Measurements from ENCODE around the gene BRME1.

BRME1 gene

DNA sequence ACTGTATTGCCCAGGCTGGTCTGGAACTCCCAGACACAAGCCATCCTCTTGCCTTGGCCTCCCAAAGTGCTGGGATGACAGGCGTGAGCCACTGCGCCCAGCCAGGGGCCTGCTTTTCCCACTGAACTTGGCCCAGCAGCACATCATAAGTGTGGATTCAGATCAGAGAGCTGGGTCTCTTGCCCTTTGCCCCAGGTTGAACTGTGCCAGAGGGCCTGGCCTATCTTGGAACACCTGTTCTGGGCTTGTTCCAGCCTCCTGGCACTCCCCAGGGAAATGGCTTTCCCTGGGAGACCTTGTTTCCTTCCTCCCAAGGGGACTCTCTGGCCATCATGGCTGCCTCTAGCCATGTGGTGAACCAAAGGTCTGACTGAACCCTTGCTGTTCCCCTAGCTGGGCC lies 3.5 kb upstream of the BRME1 start:
- peaks cover 0 to 6% of the 10 kb centered on the region in 2 donors for H3K9me3 Mint-ChIP-seq
- H3K4me1 Mint-ChIP-seq = peaks cover 26% of the 10 kb centered on the region
- no peak overlapping the region for H3K27ac Mint-ChIP-seq
- H3K27me3 Mint-ChIP-seq = no peaks in the 10 kb centered on the region
- DNase-seq (no peak), ATAC-seq (no peak)
- H3K4me3 Mint-ChIP-seq = no peak overlapping the region

DNA sequence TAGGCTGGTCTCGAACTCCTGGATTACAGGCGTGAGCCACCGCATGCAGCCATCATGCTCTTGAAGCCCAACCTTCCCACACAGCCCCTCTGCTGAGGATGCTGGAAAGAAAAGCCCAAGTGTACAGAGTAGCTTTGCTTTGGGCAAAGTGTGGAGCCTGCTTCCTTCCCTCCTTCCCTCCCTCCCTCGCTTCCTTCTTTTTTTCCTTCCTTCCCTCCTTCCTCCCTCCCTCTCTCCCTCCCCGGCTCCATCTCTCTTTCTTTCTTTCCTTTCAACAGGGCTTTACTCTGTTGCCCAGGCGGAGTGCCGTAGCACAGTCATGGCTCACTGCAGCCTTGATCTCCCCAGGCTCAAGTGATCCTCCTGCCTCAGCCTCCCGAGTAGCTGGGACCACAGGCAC lies 2.8 kb upstream of the BRME1 start:
- Mint-ChIP-seq H3K4me3 (no peak overlapping the region), H3K9me3 (peaks cover 0 to 6% of the 10 kb centered on the region in 2 donors), H3K27ac (no peak overlapping the region), H3K27me3 (no peaks in the 10 kb centered on the region), H3K4me1 (peaks cover 34% of the 10 kb centered on the region)
- DNase-seq (no peak), ATAC-seq (no peak)

DNA sequence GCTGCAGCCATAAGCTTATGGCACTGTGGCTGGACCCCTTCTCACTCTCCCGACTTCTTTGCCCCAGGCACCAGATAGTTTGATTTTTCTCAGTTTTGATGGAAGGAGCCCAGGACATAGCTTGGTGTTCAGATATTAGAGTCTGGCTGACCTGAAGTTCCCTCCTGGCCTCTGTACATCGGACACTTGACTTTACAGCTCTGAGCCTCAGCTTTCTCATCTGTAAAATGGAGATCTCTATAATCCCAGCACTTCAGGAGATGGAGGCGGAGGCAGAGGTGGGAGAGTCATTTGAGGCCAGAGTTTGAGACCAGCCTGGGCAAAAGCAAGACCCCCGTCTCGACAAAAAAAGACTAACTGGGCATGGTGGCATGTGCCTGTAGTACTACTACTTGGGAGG lies 993 bp upstream of the BRME1 start:
- DNase-seq (no peak), ATAC-seq (no peak)
- Mint-ChIP-seq H3K9me3 (peaks cover 0 to 6% of the 10 kb centered on the region in 2 donors), H3K27me3 (no peaks in the 10 kb centered on the region), H3K4me1 (peaks cover 39% of the 10 kb centered on the region), H3K27ac (peak overlapping the region; percentile 92 to 95), H3K4me3 (peak overlapping the region; percentile 87 to 95)

DNA sequence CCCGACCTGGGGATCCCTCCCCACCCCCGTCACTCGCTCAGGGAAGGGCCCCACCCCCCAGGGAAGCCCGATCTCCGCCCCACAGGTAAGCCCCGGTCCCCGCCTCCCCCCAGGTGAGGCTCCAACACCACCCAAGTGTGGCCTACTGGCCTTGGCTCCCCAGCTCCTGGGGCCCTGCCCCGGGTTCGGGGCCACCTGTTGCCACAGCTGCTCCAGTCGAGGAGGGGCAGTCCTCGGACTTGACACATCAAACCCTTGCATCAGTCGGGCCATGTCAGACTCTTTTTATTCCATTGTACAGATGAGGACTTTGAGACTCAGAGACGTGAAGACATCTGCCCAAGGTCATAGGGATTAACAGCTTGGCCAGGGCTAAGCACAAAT lies 596 bp upstream of the BRME1 start:
- Mint-ChIP-seq H3K4me3 (peak overlapping the region; percentile 87 to 95), H3K4me1 (peaks cover 39% of the 10 kb centered on the region), H3K9me3 (peaks cover 0 to 6% of the 10 kb centered on the region in 2 donors), H3K27ac (peak overlapping the region; percentile 92 to 95), H3K27me3 (no peaks in the 10 kb centered on the region)
- peak; percentile 51 for ATAC-seq
- DNase-seq = peak in 1 of 2 donors; percentile 31

DNA sequence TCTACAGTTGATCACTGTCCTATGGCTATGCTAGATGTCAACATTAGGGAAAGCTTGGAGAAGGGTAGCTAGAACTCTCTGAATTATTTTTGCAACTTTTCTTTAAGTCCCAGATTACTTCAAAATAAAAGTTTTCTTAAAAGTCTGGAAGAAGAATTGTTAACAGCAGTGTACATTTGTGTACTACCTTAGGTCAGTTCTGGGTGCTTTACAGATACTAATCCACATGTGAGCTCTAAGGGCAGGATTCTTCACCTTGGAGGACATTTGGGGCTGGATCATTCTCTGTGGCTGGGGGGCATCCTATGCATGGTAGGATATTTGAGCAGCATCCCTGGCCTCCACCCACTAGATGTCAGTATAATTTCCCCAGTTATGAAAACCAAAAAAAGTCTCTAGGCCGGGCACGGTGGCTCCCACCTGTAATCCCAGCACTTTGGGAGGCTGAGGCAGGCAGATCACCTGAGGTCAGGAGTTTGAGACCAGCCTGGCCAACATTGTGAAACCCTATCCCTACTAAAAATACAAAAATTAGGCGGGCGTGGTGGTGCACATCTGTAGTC lies 2.8 kb downstream of the BRME1 start:
- Mint-ChIP-seq H3K4me1 (peaks cover 39% of the 10 kb centered on the region), H3K27ac (no peak overlapping the region), H3K27me3 (no peaks in the 10 kb centered on the region), H3K9me3 (peaks cover 0 to 6% of the 10 kb centered on the region in 2 donors), H3K4me3 (peak overlapping the region in 1 of 2 donors; percentile 13)
- no peak for ATAC-seq
- peak in 1 of 2 donors; percentile 34 for DNase-seq

DNA sequence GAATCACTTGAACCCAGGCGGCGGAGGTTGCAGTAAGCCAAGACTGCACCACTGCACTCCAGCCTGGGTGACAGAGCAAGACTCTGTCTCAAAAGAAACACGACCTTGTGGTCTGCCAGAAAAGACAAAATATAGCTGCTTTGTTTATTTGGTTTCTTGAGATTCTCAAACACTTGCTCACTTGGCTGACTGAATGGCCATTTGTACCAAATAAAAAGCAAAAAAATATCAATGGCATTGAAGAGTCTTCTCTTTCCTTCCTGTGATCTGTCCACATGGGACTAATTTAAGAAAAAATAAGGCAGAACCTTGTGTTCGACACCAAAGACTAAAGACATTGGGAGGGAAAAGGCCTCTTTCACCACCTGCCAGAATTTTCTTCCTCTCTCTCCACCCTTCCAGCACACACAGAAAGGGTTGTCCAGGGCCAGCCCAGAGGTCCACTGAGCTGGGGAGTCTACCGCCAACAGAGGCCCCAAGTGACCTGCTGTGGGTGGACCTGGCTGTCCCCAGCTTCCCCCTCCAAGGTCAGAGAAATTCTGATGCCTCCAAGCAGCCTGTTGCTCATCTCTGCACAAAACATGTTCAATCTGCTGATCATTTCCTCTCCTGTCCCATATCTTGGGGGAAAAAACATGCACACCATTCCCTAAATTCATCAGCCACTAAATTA lies 5.9 kb downstream of the BRME1 start:
- no peaks in the 10 kb centered on the region for H3K9me3 Mint-ChIP-seq
- ATAC-seq (no peak), DNase-seq (no peak)
- peaks cover 19% of the 10 kb centered on the region for H3K4me1 Mint-ChIP-seq
- peak overlapping the region; percentile 38 to 84 for H3K27ac Mint-ChIP-seq
- H3K27me3 Mint-ChIP-seq = no peaks in the 10 kb centered on the region
- no peak overlapping the region for H3K4me3 Mint-ChIP-seq

DNA sequence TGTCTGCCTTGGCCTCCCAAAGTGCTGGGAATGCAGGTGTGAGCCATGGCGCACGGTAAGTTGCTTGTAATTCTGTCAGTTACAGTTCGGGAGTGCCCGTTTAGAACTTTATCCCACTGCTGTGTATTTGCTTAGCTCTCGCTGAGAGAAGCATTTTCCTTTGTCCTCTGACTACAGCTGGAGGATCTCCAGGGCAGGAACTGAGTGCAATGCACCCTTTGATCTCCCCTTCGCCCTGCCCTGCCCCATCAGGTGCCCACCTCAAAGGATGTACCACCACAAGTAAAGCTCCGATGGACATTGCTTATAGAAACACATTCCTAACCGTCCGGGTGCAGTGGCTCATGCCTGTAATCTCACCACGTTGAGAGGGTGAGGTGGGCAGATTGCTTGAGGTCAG lies 6.5 kb downstream of the BRME1 start:
- ATAC-seq (no peak), DNase-seq (no peak)
- Mint-ChIP-seq H3K4me1 (peaks cover 13% of the 10 kb centered on the region), H3K27ac (no peak overlapping the region), H3K9me3 (no peaks in the 10 kb centered on the region), H3K27me3 (no peaks in the 10 kb centered on the region), H3K4me3 (no peak overlapping the region)

DNA sequence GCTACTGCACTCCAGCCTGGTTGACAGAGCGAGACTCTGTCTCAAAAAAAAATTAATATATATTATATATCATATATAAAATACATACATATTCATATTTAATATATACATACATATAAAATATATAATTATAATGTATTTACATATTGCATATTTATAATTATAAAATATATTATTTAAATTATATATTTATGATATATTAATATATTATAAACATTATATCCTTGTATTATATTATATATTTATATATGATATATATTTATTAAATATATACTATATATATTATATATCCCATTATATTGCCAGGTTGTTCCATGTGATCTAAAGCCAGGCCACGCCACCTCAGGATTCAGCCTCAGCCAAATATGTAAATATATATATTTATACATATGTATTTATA lies 9.7 kb downstream of the BRME1 start:
- Mint-ChIP-seq H3K27ac (no peak overlapping the region), H3K4me1 (no peaks in the 10 kb centered on the region), H3K4me3 (no peak overlapping the region), H3K27me3 (no peaks in the 10 kb centered on the region), H3K9me3 (no peaks in the 10 kb centered on the region)
- no peak for DNase-seq
- no peak for ATAC-seq

DNA sequence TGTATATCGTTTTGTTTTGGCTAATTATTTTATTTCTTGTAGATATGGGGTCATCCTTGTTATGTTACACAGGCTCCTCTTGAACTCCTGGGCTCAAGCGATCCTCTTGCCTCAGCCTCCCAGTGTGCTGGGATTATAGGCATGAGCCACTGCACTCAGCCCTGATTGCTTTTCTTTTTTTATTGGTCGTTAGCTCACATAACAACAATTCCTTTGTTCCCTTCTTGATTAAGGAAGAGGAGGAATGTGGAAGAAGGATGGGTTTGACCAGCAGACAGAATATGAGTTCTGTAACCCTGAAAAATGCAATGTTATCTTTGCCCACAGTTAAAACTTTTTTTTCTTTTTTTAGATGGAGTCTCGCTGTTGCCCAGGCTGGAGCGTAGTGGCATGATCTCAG lies 11.4 kb downstream of the BRME1 start:
- ATAC-seq (no peak), DNase-seq (no peak)
- Mint-ChIP-seq H3K4me1 (no peaks in the 10 kb centered on the region), H3K27me3 (no peaks in the 10 kb centered on the region), H3K27ac (no peak overlapping the region), H3K9me3 (no peaks in the 10 kb centered on the region), H3K4me3 (no peak overlapping the region)

DNA sequence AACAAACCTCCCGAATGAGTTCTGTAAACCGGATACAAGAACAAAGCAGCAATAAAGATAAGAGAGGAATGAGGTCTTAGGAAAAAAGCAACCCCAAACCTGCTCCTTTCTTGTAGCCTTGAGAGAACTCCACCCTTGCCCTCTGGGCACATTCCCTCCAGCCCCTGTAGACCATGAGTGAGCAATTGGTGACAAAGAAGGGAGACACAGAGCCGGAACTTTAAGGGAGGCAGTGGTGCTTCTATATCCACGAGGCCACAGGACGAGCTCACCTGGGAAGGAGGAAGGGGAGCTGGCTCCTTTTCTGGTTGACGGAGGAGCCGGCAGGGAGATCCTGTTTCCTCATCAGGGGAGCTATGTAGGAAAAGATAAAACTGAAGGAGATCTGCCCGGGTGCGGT lies 13.0 kb downstream of the BRME1 start:
- ATAC-seq (no peak), DNase-seq (no peak)
- no peaks in the 10 kb centered on the region for H3K9me3 Mint-ChIP-seq
- H3K4me3 Mint-ChIP-seq = no peak overlapping the region
- no peaks in the 10 kb centered on the region for H3K27me3 Mint-ChIP-seq
- H3K4me1 Mint-ChIP-seq = no peaks in the 10 kb centered on the region
- H3K27ac Mint-ChIP-seq = no peak overlapping the region

DNA sequence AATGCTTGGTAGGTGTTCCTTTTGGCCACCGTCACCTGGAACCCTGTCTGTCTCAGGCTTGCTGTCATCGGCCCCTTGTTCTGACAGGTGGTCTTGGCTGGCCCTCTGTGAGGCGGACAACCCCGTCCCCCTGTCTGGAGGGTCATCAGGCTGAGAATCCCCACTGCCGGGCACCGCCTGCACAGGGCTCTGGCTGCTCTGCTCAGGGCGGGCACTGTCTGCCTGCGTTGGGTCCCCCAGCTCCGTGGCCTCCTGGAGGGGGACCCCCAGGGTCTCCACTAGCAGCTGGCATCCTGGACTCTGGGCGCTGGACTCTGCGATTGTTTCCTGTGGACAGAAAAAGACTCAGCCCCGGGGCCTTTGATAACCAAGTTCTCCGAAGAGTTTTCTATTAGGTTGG lies 15.8 kb downstream of the BRME1 start:
- no peaks in the 10 kb centered on the region for H3K27me3 Mint-ChIP-seq
- ATAC-seq = no peak
- H3K4me3 Mint-ChIP-seq = no peak overlapping the region
- peaks cover 25% of the 10 kb centered on the region for H3K4me1 Mint-ChIP-seq
- H3K27ac Mint-ChIP-seq = no peak overlapping the region
- H3K9me3 Mint-ChIP-seq = no peaks in the 10 kb centered on the region
- no peak for DNase-seq

DNA sequence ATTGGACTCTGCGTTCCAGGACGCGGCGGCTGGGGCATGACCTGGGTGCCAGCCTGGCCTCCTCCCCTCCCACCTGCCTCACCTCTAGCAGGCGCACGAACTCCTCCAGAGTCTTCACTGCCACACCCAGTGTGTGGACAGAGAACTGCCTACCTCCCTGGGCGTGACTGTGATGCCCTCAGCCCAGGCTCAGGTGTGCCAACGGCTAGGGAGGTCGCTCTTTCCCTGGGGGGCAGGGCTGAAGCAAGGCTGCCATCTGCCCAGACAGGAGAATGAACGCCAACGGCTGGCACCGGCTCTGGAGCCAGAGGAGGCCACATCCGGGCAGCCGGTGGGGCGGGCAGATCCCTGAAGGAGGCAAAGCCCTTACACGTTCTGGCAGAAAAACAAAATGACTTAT lies 17.6 kb downstream of the BRME1 start:
- DNase-seq (no peak), ATAC-seq (no peak)
- no peak overlapping the region for H3K27ac Mint-ChIP-seq
- no peaks in the 10 kb centered on the region for H3K9me3 Mint-ChIP-seq
- no peak overlapping the region for H3K4me3 Mint-ChIP-seq
- H3K4me1 Mint-ChIP-seq = peaks cover 40% of the 10 kb centered on the region
- no peaks in the 10 kb centered on the region for H3K27me3 Mint-ChIP-seq

DNA sequence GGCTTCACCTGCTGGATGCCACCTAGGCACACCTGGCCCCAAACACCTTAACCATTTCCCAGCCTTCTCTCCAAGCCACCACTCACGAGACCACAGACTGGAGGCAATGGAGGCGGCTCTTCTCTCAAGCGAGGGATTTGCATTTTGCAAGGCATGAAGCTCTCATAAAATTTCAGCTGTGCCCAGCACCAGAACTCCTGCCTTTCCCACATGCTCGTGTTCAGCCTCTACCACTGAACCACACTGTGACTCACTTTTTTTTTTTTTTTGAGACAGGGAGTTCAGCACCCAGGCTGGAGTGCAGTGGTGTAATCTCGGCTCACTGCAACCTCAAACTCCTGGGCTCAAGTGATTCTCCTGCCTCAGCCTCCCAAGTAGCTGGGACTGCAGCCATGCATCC lies 18.4 kb downstream of the BRME1 start:
- DNase-seq (no peak), ATAC-seq (no peak)
- Mint-ChIP-seq H3K27me3 (no peaks in the 10 kb centered on the region), H3K4me3 (no peak overlapping the region), H3K27ac (no peak overlapping the region), H3K4me1 (peaks cover 48% of the 10 kb centered on the region), H3K9me3 (no peaks in the 10 kb centered on the region)

DNA sequence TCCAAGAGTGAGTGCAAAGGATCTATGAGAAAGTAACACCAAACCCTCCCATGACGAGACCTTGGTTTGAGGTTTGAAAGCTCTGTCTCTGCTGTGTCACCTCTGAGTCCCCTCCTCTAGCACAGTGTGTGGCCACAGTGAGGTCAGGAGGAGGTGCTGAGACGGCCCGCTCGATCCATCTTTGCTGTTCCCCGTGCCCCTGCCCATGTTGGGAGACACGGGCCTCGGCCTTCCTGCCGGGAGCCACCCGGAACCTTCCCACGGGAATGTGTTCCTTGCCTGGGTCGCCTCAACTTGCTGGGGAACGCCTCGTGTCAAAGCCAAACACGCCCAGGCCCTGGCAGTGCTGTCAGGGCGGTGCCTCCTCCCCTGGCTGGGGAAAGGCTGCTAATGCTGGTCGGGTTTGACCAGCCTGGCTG lies 18.9 kb downstream of the BRME1 start:
- no peaks in the 10 kb centered on the region for H3K9me3 Mint-ChIP-seq
- no peaks in the 10 kb centered on the region for H3K27me3 Mint-ChIP-seq
- peaks cover 52% of the 10 kb centered on the region for H3K4me1 Mint-ChIP-seq
- H3K27ac Mint-ChIP-seq = no peak overlapping the region
- DNase-seq (no peak), ATAC-seq (peak; percentile 72)
- no peak overlapping the region for H3K4me3 Mint-ChIP-seq

DNA sequence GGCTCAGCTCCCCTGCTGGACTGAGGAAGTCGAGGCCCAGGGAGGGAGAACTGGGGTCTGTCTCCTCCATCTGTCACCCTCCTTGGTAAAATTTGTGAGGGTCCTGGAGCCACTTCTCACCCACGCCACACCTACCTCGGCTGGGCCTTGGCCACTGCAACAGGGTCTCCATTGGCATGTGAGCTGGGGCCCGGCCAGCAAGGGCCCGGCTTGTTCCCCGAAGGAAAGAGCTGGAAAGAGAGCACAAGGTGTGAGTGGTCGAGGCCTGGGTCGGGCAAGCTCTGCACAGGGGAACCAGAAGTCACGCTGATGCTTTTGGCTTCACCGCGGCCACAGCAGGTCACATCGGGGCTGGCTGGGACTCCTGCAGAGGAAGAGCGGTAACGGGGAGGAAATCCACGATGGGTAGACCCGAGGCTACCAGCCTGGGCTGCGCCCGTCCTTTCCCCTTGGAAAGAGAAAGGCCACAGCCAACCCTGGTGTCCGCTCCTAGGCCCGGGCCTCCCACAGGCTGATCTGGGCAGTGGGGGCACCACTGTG lies 20.0 kb downstream of the BRME1 start:
- DNase-seq = no peak
- ATAC-seq = no peak
- Mint-ChIP-seq H3K4me3 (no peak overlapping the region), H3K27ac (no peak overlapping the region), H3K4me1 (peaks cover 64% of the 10 kb centered on the region), H3K27me3 (no peaks in the 10 kb centered on the region), H3K9me3 (no peaks in the 10 kb centered on the region)

DNA sequence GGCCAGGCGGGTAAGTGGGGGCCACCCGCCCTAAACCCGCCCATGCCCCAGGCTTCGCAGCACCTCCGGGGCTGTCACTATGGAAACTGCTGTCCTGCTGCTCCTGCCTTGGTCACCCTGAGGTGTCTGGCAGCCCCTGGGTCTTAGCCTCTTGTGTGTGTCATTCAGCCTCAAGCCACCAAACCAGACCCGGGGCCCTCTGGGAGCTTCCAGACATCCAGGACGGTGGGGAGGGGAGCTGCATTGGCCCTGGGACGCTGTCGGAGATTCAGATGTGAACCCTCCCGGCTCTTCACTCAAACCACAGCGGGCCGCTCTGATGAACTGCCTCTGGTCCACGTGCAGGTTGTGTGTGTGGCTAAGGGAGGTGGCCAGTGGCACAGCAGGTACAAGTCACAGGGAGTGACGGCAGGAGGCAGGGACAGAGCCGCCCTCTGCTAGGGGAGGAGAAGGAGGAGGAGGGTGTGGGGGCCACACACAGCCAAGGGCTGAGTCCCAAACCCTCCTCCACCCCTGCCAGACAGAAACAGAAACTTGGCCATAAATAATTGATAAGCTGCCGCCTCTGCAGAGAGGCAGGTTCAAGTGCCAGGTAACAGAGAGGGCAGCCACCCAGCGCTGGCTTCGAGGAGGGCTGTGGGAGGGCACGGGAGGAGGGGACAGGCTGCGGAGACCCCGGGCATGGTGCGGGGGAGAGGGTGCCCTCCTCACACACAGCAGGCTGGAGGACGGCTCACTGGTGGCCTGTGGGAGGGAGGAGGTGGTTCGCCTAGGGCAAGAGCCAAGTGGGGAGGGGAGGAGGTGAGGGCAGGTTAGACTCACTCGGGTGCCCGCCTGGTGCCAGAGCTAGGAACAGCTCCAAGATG lies 21.0 kb downstream of the BRME1 start:
- Mint-ChIP-seq H3K27me3 (no peaks in the 10 kb centered on the region), H3K27ac (peak overlapping the region in 1 of 2 donors; percentile 71), H3K4me3 (no peak overlapping the region), H3K9me3 (no peaks in the 10 kb centered on the region), H3K4me1 (peaks cover 73% of the 10 kb centered on the region)
- ATAC-seq = no peak
- DNase-seq = no peak
